ENCODE results near the gene HOTAIR.

DNA sequence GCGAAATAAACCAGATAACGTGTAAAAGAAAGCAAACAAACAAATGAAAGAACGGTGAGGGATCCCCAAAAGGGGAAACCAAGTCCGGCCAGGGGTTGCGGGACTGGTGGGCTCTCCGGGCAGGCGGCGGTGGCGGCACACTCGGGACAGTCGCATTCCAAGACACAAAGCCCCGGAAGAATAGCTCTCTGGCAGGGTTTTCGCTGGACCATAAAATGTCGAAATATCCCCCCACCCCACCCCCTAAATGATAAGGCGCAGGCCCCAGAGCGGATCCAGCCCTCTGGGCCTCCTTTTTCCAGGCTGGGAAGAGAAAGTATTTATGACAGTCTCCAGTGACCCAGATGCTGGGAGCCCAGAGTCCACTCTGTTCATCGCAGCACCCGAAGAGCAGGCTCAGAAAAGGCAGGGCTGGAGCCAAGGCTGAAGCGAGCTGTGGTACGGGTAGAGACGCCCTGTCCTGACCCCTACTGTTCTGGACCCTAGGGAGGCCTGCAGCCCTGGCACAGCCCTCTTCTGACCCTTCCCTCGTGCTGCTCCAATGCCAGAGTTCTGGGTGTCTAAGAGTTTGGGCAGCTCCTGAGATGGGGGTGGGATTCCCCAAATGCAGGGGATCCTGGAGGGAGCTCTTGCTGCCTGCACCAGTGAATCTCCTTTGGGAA, 31.9 kb upstream of the HOTAIR start:
- TF ChIP-seq RAD21 (IDR thresholded peaks at IDR 0.05) (no peak), TAF1 (conservative IDR thresholded peaks at IDR 0.05) (no peak), YY1 (IDR thresholded peaks at IDR 0.05) (no peak), MAX (IDR thresholded peaks at IDR 0.05) (no peak), NR2F2 (IDR thresholded peaks at IDR 0.05) (no peak)
- TF ChIP-seq, protein P1, sequence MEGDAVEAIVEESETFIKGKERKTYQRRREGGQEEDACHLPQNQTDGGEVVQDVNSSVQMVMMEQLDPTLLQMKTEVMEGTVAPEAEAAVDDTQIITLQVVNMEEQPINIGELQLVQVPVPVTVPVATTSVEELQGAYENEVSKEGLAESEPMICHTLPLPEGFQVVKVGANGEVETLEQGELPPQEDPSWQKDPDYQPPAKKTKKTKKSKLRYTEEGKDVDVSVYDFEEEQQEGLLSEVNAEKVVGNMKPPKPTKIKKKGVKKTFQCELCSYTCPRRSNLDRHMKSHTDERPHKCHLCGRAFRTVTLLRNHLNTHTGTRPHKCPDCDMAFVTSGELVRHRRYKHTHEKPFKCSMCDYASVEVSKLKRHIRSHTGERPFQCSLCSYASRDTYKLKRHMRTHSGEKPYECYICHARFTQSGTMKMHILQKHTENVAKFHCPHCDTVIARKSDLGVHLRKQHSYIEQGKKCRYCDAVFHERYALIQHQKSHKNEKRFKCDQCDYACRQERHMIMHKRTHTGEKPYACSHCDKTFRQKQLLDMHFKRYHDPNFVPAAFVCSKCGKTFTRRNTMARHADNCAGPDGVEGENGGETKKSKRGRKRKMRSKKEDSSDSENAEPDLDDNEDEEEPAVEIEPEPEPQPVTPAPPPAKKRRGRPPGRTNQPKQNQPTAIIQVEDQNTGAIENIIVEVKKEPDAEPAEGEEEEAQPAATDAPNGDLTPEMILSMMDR (IDR thresholded peaks at IDR 0.05; ENCODE audit: low read depth, low read length, missing input control) = no peak
- TF ChIP-seq, protein P2, sequence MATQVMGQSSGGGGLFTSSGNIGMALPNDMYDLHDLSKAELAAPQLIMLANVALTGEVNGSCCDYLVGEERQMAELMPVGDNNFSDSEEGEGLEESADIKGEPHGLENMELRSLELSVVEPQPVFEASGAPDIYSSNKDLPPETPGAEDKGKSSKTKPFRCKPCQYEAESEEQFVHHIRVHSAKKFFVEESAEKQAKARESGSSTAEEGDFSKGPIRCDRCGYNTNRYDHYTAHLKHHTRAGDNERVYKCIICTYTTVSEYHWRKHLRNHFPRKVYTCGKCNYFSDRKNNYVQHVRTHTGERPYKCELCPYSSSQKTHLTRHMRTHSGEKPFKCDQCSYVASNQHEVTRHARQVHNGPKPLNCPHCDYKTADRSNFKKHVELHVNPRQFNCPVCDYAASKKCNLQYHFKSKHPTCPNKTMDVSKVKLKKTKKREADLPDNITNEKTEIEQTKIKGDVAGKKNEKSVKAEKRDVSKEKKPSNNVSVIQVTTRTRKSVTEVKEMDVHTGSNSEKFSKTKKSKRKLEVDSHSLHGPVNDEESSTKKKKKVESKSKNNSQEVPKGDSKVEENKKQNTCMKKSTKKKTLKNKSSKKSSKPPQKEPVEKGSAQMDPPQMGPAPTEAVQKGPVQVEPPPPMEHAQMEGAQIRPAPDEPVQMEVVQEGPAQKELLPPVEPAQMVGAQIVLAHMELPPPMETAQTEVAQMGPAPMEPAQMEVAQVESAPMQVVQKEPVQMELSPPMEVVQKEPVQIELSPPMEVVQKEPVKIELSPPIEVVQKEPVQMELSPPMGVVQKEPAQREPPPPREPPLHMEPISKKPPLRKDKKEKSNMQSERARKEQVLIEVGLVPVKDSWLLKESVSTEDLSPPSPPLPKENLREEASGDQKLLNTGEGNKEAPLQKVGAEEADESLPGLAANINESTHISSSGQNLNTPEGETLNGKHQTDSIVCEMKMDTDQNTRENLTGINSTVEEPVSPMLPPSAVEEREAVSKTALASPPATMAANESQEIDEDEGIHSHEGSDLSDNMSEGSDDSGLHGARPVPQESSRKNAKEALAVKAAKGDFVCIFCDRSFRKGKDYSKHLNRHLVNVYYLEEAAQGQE (IDR thresholded peaks at IDR 0.05) = no peak
